HL-60/S4 (cell line): ENCODE results near the gene GLB1L3.

Experiments used
- in situ Hi-C: fragments of 300-500 bp; cut with MboI; formaldehyde crosslinking; loops from 2 replicates; pipeline ENCODE4 v1.14.3; 2022; ENCODE audit warnings: low sequenced_read_pairs

GLB1L3 gene

DNA sequence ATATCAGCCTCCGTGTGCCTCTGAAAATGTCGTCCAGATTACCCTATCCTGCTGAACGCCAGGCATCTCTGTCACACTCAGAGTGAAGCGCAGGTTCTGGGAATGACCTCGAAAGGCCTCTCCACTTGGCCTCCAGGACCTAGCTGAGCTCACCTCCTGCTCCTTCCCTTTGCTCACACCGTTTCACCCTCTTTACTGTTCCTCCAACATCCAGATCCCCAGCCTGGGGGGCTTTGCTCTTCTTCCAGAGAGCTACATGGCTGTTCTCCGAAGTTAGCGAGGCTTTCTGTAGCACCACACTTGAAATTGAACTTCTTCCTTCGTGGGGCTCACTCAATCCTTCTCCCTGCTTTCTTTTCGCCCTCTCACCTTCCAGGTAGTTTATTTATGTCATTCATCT is 83.5 kb downstream of the GLB1L3 start:
- in situ Hi-C loops: no loop called here

DNA sequence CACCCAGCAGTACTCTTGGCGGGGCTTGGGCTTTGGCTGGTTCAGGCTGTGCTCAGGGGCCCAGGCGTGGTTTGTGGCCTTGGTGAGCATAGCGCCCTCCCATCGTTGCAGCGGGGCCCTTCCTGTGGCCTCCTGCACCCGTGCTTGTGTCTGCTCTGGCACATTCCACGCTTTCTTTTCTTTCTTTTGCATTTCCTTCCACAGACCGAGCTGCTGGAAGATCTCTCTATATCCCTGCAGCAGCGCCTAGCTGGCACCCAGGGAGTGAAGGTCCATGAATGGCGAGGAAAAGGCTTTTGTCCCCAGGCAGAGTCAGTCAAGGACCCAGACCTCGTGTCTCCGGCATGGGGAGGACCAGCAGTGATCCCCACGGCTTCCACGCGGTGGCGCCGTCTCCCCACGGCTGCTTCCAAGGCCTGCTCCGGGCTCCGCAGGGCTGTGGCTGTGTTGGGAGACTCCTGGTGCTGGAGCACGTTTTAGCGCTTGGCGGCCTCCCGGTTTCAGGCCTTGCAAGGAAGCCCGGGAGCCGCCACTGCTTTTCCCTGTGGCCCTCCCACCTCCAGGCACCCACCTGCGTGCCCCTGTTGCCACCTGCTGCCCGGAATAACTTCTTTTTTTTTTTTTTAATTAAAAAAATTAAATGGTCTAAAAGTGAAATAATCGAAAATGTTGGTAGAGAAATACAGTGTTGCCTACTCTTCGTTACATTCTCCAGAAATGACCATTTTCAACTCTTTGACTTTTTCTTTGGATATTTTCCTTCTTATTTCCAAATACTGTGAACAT is 84.1 kb downstream of the GLB1L3 start:
- in situ Hi-C loops: no loop called here

DNA sequence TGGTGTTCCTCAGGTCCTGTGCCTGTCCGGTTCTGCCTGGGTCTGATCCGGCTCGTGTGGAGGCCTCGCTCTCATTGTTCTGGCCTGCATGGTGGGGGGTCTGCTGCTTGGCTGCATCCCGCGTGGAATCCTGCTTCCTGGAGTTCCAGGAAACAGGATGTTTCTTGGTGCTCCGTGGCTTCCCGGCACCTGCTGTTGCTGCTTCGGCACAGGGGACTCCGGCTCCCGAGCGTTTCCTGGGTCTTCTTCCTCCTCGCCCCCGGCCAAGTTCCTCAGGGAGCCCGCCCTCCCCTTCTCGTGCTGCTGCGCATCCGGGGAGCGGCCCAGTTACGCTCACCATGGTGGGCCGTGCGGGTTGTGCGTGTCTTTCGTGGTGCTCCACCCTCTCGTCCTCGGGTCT is 85.5 kb downstream of the GLB1L3 start:
- in situ Hi-C loops: no loop called here

DNA sequence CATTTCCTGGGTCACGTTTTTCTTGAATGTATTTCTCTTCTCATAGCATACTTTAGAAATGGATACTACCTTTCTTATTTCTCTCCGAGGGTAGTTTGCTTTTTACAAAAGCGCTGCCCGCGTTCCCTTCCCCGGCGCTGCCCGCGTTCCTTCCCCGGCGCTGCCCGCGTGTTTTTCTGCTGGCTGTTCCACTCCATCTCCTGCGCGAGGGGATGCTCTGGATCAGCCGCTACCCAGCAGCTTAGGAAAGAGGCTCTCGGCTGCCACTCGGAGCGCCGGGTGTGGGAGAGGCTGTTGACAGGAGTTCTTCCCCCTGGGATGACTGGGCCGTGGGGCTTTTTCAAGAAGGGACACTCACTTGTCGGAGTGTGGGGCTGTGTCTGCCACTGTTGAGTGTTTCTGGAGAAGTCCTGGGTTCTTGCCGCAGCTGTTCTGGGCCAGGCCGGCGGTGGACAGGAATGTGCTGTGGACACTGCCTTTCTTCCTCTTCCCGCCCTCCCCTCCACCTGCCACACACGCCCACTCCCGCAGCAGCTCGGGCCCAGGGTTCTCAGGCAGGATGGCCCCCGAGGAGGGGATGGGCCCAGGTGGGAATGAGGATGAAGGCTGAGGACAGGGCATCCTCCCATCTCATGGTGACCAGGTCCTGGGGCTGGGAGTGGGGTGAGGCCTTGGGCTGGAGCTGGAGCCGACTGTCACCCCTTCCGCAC is 86.2 kb downstream of the GLB1L3 start:
- in situ Hi-C loops: no loop called here

DNA sequence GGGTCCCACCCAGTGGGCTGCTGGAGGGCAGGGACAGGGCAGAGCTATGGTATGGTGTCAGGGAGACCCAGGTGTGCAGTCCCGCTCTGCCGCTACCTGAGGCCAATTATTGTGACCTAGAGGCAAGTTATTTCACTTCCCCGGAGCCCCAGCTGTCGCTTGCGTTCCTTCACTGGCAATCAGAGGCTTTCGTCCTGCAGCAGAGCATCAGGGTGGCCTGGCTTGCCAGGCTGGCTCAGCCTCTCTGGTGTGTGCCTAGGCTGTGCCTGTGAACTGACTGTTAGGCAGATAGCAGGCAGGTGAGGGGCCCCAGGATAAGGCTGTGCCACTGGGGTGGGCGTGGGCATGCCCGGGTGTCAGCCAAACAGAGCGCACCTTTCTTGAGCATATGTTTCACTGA is 87.0 kb downstream of the GLB1L3 start:
- in situ Hi-C loops: no loop called here

DNA sequence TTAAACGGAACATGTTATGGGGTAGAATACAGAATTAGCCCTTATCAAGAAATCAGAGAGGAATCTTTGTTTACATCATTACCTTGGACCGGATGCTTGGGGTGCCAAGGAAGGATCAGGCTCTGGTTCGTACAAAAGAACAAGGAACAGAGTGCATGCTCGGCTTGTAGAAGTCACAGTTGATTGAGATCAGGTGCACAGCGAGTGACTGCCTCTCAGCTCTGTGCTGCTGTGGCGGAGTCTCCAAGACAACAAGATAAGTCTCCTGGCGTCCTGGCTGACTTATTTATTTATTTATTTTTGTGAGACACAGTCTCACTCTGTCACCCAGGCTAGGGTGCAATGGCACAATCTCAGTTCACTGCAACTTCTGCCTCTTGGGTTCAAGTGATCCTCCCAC is 87.4 kb downstream of the GLB1L3 start:
- in situ Hi-C loops: no loop called here

DNA sequence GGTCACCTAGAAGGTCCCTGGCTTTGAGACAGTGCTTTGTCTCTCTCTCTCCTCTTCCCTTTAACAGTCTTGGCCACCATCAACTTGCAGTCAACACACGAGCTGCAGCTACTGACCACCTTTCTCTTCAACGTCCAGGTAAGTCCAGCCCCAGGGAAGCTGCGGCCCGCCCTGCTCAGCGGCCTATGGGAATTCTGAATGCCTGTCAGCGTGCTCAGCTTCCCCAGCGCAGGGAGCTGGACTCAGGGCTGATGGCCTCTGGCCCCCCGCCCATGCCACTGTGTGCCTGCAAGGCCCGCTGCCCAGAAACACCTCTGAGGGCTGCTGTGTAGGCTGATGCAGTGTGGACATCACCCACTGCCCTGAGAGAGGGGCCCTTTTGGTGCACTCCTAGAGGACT is 88.1 kb downstream of the GLB1L3 start:
- in situ Hi-C loops: no loop called here

DNA sequence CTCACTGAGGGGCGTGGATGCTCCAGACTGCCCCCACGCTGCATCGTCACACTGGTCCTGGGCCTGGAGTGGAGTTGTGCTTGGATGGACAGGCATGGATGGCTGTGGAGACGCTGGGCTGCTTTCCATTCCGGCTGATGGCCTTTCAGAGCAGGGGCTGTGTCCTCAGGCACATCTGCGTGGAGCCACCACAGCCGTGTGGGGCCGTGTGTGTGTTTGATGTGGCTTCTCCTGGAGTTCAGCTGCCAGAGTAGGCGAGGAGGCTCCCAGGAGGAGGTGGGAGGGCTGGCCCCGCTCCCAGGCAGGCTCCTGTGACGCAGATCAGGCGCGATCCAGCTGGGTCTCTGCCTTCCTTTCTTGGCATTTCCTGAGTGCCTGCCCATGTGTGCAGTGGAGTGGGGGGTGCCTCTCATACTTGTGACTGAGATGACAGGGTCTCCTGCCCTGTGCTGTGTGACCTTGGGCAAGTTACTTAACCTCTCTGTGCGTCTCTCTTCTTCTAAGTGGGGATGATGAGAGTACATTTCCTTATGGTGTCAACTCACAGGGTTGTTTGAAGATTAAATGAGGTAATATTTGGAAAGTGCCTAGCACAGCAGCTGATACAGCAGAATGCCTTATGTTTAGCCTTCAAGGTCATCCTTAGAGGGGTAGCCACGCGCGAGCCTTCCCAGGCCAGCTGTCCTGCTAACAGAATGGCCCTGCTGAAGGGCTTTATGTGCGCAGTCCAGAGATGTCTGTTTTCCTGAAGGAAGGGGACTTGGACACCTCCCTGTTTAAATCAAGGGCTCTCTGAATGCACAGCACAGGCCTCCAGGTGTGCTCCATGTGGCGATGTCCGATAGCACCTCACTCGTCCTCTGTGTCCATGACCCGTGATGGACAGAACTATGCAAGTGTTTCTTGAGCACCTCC is 89.1 kb downstream of the GLB1L3 start:
- in situ Hi-C loops: no loop called here

DNA sequence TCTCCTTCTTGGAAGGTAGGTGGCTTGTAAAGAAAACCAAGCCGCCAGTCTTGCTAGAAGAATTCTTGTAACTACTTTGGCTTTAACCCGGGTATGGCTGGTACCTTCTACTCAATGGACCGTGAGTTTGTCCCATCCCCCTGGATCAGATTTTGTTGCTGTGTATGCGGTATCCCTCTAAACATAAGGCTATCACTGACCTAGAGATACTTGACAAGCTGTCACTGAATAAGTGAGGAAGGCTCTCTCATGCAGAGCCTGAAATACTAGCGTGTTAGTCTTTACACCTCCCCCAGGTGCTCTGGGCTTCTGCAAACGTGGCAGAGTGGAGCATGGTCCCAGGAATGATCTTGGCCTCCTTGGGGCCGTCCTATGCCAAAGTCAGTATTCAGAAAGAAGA is 90.1 kb downstream of the GLB1L3 start:
- in situ Hi-C loops: no loop called here

DNA sequence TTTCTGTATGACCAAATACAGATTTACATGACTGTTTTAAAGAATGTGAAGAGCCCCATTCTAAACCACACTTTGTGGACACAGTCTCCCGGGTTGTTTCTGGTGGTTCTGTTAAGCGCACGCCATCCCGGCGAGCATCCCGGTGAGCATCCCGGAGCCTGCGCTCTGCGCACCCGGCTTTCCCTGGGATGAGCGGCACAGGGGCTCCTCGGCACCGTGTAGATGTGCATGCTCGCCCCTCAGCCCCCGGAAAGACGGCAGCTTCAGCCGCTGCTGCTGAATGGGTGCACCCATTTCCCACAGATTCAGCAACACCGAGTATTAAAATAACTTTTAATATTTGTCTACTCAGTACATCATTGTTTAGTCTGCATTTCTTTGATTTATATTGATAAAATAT is 91.6 kb downstream of the GLB1L3 start:
- in situ Hi-C loops: no loop called here
